ENCODE results near the gene RERE.
A peak's percentile ranks its signal among the peaks of the same experiment; 100 is the strongest.

Gene RERE

DNA sequence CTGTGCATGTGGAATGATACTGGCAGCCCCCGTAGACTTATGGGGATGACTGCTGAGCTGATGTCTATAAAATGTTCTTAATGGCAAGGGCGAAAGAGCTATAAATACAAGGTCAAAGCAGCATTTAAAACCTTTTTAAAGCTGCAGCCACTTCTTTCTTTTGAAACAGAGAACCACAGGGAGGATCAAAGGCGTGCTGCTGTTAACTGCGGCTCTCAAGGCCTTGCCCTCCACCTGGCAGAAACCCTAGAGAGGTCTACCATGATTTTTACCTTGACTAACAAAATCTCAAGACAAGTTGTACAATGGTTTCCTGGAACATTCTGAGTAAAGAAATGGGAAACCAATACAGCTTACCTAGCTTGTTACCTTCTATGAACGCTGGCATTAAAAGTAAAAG is 409.8 kb downstream of the RERE start:
- intact Hi-C loops (cut with DNase I), result no loop called here
- DNase-seq, result no peak

GRCh38 chr1:8406960-8407359 is 410.5 kb downstream of the RERE start:
- no peak for DNase-seq
- intact Hi-C loops (cut with DNase I), result no loop called here

GRCh38 chr1:8406011-8406410 is 411.4 kb downstream of the RERE start:
- no peak for DNase-seq
- intact Hi-C loops (cut with DNase I), result no loop called here

DNA sequence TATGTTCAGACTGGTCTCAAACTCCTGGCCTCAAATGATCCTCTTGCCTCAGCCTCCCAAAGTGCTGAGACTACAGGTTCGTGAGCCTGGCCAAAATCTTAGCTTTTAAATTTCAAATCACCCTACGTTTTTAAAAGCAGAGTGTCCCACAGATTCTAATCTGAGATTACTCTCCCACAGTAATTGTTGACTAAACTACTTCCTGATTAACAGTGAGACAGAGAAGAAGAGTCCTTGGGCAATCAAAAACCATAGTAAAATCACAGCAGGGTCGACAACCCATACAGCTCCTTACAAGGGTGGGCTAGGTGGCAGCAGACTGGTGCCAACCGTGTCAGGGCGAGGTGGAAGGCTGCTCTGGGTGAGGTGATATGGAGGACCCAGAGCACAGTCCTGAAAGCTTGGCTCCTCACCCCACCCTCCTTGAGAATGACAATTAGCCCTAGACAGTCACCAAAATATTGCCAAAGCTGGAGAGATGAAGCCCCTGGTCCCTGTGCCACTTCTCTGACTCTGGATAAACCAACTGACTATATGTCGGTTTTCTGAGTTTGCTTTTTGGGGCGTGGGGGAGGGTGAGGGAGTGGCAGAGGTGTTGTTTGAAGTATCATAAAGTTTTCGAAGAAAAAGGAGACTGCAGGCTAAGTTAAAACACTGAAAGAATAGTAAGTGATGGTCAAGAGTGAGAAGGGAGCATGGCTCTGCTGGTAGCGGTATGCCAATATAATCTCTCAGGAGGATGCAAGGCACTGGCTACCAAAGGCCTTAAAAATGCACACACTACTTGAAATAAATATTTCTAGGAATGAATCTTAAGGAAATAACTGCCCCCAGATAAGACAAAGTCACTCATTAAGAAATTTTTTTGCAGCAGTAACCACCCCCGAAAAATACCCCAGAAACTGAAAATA is 412.7 kb downstream of the RERE start:
- intact Hi-C loops (cut with DNase I), result no loop called here
- no peak for DNase-seq

DNA sequence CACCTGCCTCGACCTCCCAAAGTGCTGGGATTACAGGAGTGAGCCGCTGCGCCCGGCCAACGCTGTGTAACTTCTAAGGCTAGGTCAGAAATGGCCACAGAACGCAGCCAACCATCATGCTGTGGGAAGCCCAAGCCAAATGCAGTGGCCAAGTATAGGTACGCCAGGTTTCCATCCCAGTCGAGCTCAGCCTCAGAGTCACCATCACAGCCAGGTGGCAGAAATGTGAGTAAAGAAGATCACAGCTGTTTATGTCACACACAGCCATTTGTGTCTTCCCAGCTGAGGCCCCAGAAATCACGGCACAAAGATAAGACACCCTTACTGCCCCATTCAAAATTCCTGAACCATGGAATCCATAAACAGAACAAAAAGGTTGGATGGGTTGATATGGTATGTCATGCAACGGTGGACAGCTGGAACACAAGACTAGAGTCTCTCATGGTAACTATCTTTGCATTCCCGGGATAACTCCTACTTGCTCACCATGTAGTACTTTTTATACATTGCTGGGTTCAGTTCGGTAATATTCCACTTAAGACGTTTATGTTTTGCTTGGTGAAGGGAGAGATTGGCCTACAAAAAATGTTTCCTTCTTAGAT is 415.2 kb downstream of the RERE start:
- no peak for DNase-seq
- intact Hi-C loops (cut with DNase I), result no loop called here

DNA sequence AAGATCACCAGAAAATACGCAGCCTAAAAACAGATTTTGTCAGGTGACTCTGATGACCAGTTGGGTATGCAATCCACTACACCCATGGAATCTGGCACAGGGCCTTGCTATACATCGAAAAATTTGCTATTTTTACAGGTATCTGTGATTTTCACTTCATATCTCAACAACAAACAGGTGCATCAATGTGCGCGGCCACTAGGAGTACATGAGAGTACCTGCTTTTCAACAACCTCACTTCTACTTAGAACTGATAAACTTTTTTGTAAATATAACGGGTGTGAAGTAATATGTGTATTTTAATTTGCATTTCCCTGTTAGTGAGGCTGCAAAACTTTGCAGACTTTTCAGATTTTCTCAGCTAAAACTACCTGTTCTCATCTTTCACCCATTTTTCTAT is 418.8 kb downstream of the RERE start:
- DNase-seq, result no peak
- intact Hi-C loops (cut with DNase I), result no loop called here

GRCh38 chr1:8398086-8398485 is 419.4 kb downstream of the RERE start:
- no peak for DNase-seq
- intact Hi-C loops (cut with DNase I), result no loop called here

DNA sequence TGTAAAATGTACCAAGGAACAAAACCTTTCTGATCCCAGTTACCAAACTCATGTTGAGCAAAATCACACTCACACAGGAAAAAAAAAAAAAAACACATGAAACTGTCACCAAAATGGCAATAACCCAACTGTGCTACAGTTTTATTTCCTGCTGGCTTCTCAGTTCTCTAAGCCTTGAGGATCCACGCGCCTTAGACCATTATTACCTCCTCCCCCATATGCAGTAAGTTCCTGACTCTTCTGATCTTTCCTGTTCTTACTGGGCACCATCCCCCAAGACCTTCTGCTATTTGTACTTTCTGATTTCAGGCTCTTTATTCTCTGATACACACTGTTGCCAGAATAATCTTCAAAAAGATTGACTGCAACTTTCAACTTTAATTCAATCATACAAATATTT is 419.9 kb downstream of the RERE start:
- DNase-seq, result no peak
- intact Hi-C loops (cut with DNase I), result no loop called here

GRCh38 chr1:8396786-8397406 is 420.5 kb downstream of the RERE start:
- no peak for DNase-seq
- intact Hi-C loops (cut with DNase I), result no loop called here

DNA sequence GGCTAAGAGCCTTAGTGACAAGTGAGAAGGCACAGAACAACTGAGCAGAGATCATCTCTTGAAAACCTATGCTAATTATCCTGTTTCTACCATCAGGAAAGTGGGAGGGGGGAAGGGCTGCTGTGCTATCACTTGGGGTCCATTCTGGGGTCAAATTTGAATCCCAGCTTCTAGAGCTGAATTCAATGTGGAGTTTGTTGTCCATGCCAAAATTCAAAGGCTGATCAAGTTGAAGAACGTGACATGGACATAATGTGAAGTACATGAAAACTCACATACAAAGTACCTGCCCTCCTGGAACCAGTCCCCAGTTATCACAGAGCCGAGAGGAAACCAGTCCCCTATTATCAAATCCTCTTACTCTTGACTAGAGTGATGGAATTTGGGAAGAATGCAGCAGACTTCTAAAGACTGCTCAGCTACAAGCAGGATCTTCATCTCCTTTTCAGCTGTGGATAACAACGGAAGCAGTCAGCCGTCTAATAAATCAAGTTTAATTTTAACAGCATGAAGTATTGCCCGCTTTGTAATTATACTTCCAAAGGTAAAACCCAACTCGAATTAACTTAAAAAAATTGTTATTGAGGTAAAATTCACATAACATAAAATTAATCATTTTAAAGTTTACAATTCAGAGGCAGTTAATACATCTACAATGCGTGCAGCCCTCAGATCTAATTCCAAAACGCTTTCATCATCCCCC is 421.2 kb downstream of the RERE start:
- DNase-seq, result peak in 1 of 42 donors; percentile 18
- intact Hi-C loops (cut with DNase I), result no loop called here

DNA sequence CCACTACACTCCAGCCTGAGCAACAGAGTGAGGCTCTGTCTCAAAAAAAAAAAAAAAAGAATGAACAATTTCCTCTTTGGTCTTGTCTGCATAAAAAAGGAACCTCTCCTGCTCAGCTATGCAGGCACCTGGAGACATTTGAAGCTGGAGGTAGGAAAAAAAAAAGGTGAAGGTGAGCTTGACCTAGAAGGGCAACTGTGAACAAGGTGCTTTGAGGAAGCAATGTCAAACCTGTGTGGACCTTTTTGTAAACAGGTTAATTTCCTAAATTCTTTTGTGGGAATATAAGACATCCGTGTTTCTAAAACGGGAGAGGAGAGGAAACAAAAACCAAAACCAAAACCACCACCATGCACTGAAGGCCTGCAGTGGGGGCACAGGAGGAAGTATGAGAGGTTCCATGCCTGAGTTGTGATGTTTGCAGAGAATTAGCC is 422.0 kb downstream of the RERE start:
- intact Hi-C loops (cut with DNase I), result no loop called here
- DNase-seq, result peak in 1 of 42 donors; percentile 30

- peak in 1 of 42 donors; percentile 28 for DNase-seq
- intact Hi-C loops (cut with DNase I), result no loop called here
These were observed 422.8 kb downstream of the RERE start for GRCh38 chr1:8394456-8395321.

DNA sequence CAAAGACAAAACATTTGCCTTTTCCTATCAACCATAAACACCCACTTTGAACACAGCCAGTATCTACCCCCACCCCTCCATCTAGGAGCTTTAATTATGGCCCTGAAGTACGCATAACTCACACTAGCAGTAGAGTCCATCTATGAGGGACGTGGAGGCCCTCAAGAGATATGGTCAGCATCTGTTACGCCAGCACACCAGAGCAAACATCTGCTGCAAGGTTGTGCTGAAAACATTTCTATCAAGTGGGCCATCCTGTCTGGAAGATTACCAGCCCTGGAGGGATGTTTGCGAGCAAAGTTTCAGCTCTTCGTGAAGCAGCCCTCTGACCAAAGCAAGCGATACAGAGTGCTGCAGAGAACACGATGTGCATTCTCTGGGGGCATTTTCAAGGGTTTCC is 424.9 kb downstream of the RERE start:
- intact Hi-C loops (cut with DNase I), result no loop called here
- DNase-seq, result peak in 1 of 42 donors; percentile 29

GRCh38 chr1:8390707-8391106 is 426.7 kb downstream of the RERE start:
- DNase-seq, result no peak
- intact Hi-C loops (cut with DNase I), result no loop called here

GRCh38 chr1:8389958-8390535 is 427.4 kb downstream of the RERE start:
- intact Hi-C loops (cut with DNase I), result no loop called here
- DNase-seq, result no peak

DNA sequence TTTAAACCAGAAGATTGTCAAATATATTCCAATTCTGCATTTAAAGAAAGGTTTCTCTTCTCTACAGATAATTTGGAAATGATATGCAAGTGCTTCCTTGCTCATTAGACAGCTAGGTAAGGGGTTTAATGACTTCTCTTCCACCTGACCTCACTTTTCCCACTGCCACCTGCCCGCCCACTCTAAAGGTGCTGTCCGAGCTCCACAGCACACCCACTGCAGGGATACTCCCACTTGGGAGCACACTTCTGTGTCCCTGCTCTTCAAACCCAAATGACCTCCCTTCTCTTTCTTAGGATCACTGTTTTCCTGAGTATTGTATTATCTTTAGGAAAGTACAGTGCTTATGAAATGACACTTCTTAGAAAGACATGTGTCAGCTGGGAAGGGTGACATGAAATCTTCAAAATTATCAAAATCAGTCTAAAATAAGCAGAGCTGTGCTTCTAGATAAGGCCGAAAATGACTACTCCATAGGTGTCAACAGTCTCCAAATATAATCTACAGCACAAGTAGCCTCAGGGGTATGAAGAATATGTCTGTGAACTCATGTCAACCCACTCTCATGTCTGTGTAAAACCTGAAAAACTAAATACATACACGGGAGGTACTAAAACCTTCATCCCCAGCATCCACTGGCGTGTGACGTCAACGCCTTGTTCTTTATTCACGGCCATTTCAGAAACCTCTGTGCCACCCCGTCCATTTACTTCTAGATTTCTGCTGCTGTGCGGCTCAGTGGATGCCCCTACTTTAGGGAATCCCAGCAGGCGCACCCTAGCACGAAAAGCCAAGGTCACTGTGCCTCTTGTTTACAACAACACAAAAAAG is 428.5 kb downstream of the RERE start:
- peak in 1 of 42 donors; percentile 12 for DNase-seq
- intact Hi-C loops (cut with DNase I), result no loop called here

DNA sequence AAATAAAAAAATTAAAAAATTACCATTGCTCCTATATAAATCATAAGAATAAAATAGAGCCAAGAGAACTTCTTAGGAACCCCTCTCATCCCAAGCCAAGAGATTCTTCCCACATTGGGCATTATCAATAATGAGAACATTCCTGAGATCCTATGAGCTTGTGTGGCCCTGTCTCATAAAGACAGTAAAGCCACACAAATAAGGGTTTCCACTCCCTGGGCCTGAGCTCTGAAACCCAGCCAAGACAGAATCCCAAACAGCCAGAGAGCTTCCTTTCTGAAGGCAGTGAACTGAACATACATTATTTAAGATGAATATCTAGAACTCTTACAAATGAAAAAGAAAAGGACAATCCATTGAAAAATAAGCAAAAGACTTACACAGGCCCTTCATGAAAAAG is 431.2 kb downstream of the RERE start:
- intact Hi-C loops (cut with DNase I), result no loop called here
- DNase-seq, result peak in 1 of 42 donors; percentile 20

Data from head of caudate nucleus (tissue), 42 donors.